ENCODE measurements around the gene MEP1A. TPM values are rescaled to one million over a fixed set of nuclear protein-coding genes. Genes with fewer than 3 reads are reported as not detected.
"Not testable (repeated sequence)": the region's sequence is repeated elsewhere in the genome, so short reads cannot be mapped to it uniquely, and the experiment has no call there.

The MEP1A gene
- total RNA-seq, 1 donor from 2014 or later = not detected

DNA sequence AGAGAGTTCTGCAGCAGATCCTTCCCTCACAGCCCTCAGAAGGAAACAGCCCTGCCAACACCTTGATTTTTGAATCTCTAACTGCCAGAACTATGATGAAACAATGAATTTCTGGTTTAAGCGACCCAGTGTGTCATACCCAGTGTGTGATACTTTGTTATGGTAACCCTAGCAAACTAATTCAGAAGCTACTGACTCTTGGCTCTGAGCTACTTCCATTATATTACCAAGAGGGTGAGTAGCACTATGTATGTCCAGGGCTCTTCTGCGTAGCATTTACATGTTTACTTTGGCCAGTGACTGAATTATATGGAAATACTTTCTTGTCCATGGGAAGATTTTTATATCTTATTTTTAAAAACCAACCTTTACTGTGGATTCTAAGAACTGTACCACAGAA lies 29.7 kb upstream of the MEP1A start:
- no peak for DNase-seq (ENCODE audit: low read depth)
- no peak for TF ChIP-seq CTCF (conservative IDR thresholded peaks at IDR 0.05; ENCODE audit: low read depth, low read length)

DNA sequence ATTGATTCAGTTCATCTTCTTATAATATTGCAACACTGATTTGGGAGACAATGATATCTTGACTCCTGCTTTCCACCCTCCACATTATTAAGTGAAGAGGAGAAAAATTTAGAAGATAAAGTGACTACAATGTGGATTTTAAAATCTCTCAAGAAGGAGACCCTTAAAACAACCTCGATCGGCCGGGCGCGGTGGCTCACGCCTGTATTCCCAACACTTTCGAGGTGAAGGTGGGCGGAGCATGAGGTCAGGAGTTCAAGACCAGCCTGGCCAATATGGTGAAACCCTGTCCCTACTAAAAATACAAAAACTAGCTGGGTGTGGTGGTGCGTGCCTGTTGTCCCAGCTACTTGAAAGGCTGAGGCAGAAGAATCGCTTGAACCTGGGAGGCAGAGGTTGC lies 28.9 kb upstream of the MEP1A start:
- not testable (repeated sequence) for DNase-seq (ENCODE audit: low read depth); H3K4me3 ChIP-seq (ENCODE audit: low read depth, low read length)

More for the DNA sequence above, 29.7 kb upstream of the MEP1A start:
- no peak overlapping the region for H3K4me3 ChIP-seq (ENCODE audit: low read depth, low read length)

GRCh38 chr6:46764961-46765360 lies 28.2 kb upstream of the MEP1A start:
- no peak for DNase-seq (ENCODE audit: low read depth)
- no peak overlapping the region for H3K4me3 ChIP-seq (ENCODE audit: low read depth, low read length)
- TF ChIP-seq CTCF (conservative IDR thresholded peaks at IDR 0.05; ENCODE audit: low read depth, low read length) = no peak

DNA sequence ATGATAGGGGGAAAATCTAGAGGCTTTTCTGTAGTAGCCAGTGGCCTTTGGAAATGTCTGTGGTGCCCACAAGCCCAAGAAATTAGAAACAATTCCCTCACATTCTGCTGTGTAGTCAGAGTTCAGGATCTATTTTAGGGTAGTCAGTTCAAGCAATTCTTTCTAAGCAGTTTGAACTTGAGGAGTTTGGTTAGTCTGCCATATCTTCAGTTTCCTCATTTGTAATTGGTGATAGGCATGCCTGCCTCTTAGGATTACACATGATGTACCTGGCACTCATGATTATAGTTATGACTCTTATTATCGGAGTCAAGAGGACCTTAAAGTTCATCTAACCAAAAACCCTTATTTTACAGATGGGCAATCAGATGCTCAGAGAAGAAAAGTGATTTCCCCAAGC lies 21.2 kb upstream of the MEP1A start:
- TF ChIP-seq CTCF (conservative IDR thresholded peaks at IDR 0.05; ENCODE audit: low read depth, low read length) = no peak
- DNase-seq (ENCODE audit: low read depth) = no peak
- no peak overlapping the region for H3K4me3 ChIP-seq (ENCODE audit: low read depth, low read length)

GRCh38 chr6:46772762-46773161 lies 20.4 kb upstream of the MEP1A start:
- no peak overlapping the region for H3K4me3 ChIP-seq (ENCODE audit: low read depth, low read length)
- TF ChIP-seq CTCF (conservative IDR thresholded peaks at IDR 0.05; ENCODE audit: low read depth, low read length) = no peak
- no peak for DNase-seq (ENCODE audit: low read depth)

GRCh38 chr6:46773201-46773855 lies 19.9 kb upstream of the MEP1A start:
- no peak overlapping the region for H3K4me3 ChIP-seq (ENCODE audit: low read depth, low read length)
- TF ChIP-seq CTCF (conservative IDR thresholded peaks at IDR 0.05; ENCODE audit: low read depth, low read length) = no peak
- no peak for DNase-seq (ENCODE audit: low read depth)

GRCh38 chr6:46774736-46775135 lies 18.5 kb upstream of the MEP1A start:
- DNase-seq (ENCODE audit: low read depth); H3K4me3 ChIP-seq (ENCODE audit: low read depth, low read length): not testable (repeated sequence)

GRCh38 chr6:46776070-46776712 lies 17.0 kb upstream of the MEP1A start:
- no peak for DNase-seq (ENCODE audit: low read depth)
- no peak overlapping the region for H3K4me3 ChIP-seq (ENCODE audit: low read depth, low read length)
- no peak for TF ChIP-seq CTCF (conservative IDR thresholded peaks at IDR 0.05; ENCODE audit: low read depth, low read length)

Measured in epithelial cell of proximal tubule (primary cell).